Parathyroid adenoma (tissue), 2 donors: ENCODE results near the gene RASSF8.

Source experiments
- H2AFZ ChIP-seq: fragments of 300-600 bp; sonication (generic); one replicate; pipeline ENCODE4 v1.7.0; 2017; ENCODE audit warnings: antibody characterized with exemption, mild to moderate bottlenecking
- H3K27ac ChIP-seq: fragments of 300-600 bp; sonication (generic); one replicate; pipeline ENCODE4 v1.7.0; 2017
- H3K27me3 ChIP-seq: fragments of 300-600 bp; sonication (generic); one replicate; pipeline ENCODE4 v1.7.0; 2017; ENCODE audit warnings: low read length; ENCODE audit not compliant: control insufficient read depth, insufficient read depth
- H3K36me3 ChIP-seq: fragments of 300-600 bp; sonication (generic); one replicate; pipeline ENCODE4 v1.7.0; 2017; ENCODE audit warnings: low read length; ENCODE audit not compliant: control insufficient read depth, insufficient read depth
- H3K4me1 ChIP-seq: fragments of 300-600 bp; sonication (generic); one replicate; pipeline ENCODE4 v1.7.0; 2017; ENCODE audit warnings: control low read depth
- H3K4me2 ChIP-seq: fragments of 300-600 bp; sonication (generic); one replicate; pipeline ENCODE4 v1.7.0; 2017; ENCODE audit warnings: low read length
- H3K4me3 ChIP-seq: fragments of 300-600 bp; sonication (generic); one replicate; pipeline ENCODE4 v1.7.0; 2017; ENCODE audit warnings: low read depth, low read length
- H3K79me2 ChIP-seq: fragments of 300-600 bp; sonication (generic); one replicate; pipeline ENCODE4 v1.7.0; 2017; ENCODE audit warnings: control low read depth
- H3K9ac ChIP-seq: fragments of 300-600 bp; sonication (generic); one replicate; pipeline ENCODE4 v1.7.0; 2017; ENCODE audit warnings: mild to moderate bottlenecking
- H3K9me3 ChIP-seq: fragments of 300-600 bp; sonication (generic); one replicate; pipeline ENCODE4 v1.7.0; 2017; ENCODE audit warnings: low read length; ENCODE audit not compliant: control insufficient read depth
- CTCF ChIP-seq: fragments of 300-600 bp; sonication (generic); IDR thresholded peaks from one replicate; pipeline ENCODE4 v1.7.0; 2017; ENCODE audit warnings: antibody characterized with exemption, mild to moderate bottlenecking
- donor health status: primary hyperparathyroidism.

RASSF8 gene

GRCh38 chr12:25984759-25985158, 26.3 kb downstream of the RASSF8 start:
- H3K27me3 ChIP-seq = no peaks in the 10 kb centered on the region
- no peak overlapping the region for H3K9ac ChIP-seq
- TF ChIP-seq CTCF = no peak
- H3K36me3 ChIP-seq = no peaks in the 10 kb centered on the region
- H3K4me1 ChIP-seq = peaks cover 4% of the 10 kb centered on the region
- no peak overlapping the region for H2AFZ ChIP-seq
- no peaks in the 10 kb centered on the region for H3K9me3 ChIP-seq
- H3K27ac ChIP-seq = no peak overlapping the region
- no peak overlapping the region for H3K4me2 ChIP-seq
- no peaks in the 10 kb centered on the region for H3K79me2 ChIP-seq
- no peak overlapping the region for H3K4me3 ChIP-seq

DNA sequence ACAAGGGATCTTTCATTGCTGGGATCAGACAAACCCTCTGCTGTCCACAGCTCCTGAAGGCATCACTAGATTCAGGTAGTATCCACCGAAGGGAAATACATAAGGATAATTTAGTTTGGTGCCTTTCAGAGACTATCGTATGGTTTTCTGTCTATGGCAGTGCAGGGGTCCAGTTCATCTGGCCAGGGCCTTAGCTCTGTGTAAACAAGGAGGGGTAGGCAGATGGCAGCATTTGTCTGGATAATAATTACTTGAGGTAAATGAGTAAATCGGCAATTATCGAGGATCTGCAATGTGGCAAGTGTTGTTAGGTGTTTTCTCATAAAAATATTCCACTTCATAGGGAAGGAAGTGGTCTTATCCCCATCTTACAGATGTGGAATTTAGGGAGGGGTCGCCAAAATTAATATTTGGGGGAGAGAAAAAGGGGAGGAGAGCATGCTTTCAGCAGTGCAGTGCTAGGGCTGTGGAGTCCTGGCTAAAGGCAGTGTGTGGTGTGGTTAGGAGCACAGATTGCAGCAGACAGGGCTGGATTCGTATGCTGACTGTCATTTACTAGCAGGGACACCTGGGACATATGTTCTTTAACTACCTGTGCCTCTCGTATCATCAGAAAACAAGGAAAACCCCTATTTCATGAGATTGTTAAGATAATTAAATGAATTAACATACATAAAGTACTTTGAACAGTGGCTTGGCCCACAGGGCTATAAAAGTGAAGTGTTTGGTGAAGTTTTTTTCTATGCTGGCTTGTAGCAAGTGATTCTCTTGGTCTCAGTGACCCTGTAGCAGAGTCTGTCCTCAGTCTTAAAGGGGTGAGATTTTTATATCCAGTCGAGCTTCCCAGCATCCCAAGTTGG, 27.1 kb downstream of the RASSF8 start:
- Histone ChIP-seq H3K27ac (no peak overlapping the region), H3K36me3 (no peaks in the 10 kb centered on the region), H3K4me2 (no peak overlapping the region), H3K4me1 (peaks cover 5% of the 10 kb centered on the region), H3K79me2 (no peaks in the 10 kb centered on the region), H3K27me3 (no peaks in the 10 kb centered on the region), H3K4me3 (no peak overlapping the region), H2AFZ (no peak overlapping the region), H3K9me3 (no peaks in the 10 kb centered on the region), H3K9ac (no peak overlapping the region)
- no peak for TF ChIP-seq CTCF

DNA sequence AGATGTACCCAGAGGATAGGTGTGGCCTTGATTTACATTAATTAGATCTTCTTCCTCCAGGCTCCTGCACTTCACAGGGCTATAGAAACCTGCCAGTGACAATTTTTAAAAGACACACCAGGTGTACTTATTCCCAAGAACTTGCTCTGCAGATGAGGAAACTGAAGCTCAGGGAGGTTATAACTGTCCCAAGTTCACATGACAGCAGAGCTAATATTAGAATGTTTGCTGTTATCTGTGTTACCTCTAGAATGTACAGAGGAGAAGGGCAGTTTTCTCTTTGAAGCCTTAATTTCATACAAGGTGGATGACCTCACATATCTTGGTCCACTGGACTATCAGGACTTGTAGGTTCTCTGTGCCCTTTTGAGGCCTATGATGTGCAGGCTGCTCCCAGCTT, 27.7 kb downstream of the RASSF8 start:
- Histone ChIP-seq H3K4me3 (no peak overlapping the region), H3K36me3 (no peaks in the 10 kb centered on the region), H3K4me2 (no peak overlapping the region), H2AFZ (no peak overlapping the region), H3K4me1 (peaks cover 5% of the 10 kb centered on the region), H3K9ac (no peak overlapping the region), H3K79me2 (no peaks in the 10 kb centered on the region), H3K27me3 (no peaks in the 10 kb centered on the region), H3K9me3 (no peaks in the 10 kb centered on the region), H3K27ac (no peak overlapping the region)
- no peak for TF ChIP-seq CTCF

DNA sequence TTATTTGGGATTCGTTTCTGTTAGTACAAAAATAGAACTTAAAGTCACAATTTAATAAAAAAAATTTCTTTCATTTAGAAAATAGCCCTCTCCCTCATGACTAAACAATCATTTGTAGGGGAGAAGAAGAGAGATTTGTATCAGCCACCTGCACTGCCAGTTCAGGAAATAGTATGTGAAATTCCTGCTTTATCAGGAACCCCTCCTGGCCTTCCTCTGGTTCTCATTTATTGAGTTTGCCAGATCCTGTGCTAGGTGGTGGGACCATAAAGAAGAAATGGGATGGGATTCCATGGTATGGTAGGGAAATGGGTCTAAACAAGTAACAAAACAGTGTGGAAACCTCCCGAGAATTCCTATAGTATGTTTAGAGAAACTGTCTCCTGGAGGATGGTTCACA, 30.0 kb downstream of the RASSF8 start:
- TF ChIP-seq CTCF = no peak
- Histone ChIP-seq H3K9me3 (no peaks in the 10 kb centered on the region), H2AFZ (no peak overlapping the region), H3K27me3 (no peaks in the 10 kb centered on the region), H3K4me1 (peaks cover 5% of the 10 kb centered on the region), H3K9ac (no peak overlapping the region), H3K79me2 (no peaks in the 10 kb centered on the region), H3K36me3 (no peaks in the 10 kb centered on the region), H3K4me2 (no peak overlapping the region), H3K4me3 (no peak overlapping the region), H3K27ac (no peak overlapping the region)

GRCh38 chr12:25990495-25990894, 32.0 kb downstream of the RASSF8 start:
- no peak overlapping the region for H3K4me3 ChIP-seq
- no peaks in the 10 kb centered on the region for H3K9me3 ChIP-seq
- no peak overlapping the region for H3K9ac ChIP-seq
- H3K4me1 ChIP-seq = peaks cover 5% of the 10 kb centered on the region
- H3K27me3 ChIP-seq = no peaks in the 10 kb centered on the region
- no peaks in the 10 kb centered on the region for H3K79me2 ChIP-seq
- H3K36me3 ChIP-seq = no peaks in the 10 kb centered on the region
- no peak overlapping the region for H2AFZ ChIP-seq
- H3K4me2 ChIP-seq = no peak overlapping the region
- TF ChIP-seq CTCF = no peak
- no peak overlapping the region for H3K27ac ChIP-seq
